Suprapubic skin (tissue), 4 donors: ENCODE measurements around the gene JMJD1C. TPM values are rescaled to one million over a fixed set of nuclear protein-coding genes. Genes with fewer than 3 reads are reported as not detected.

ENCODE experiments used
- DNase-seq, 2 donors: peaks; one replicate each; pipeline ENCODE4 v3.0.0-alpha.2; 2019; ENCODE audit warnings: low spot score in 2 of 2
- H3K27ac ChIP-seq: fragments of 200-600 bp; sonication (generic); one replicate; pipeline ENCODE4 v1.5.1; 2019
- H3K27me3 ChIP-seq: fragments of 200-600 bp; sonication (generic); one replicate; pipeline ENCODE4 v1.5.1; 2019
- H3K36me3 ChIP-seq: fragments of 200-600 bp; sonication (generic); one replicate; pipeline ENCODE4 v1.5.1; 2019
- H3K4me1 ChIP-seq: fragments of 200-600 bp; sonication (generic); one replicate; pipeline ENCODE4 v1.5.1; 2019
- H3K4me3 ChIP-seq: fragments of 200-600 bp; sonication (generic); one replicate; pipeline ENCODE4 v1.5.1; 2019; ENCODE audit warnings: mild to moderate bottlenecking
- H3K9me3 ChIP-seq: fragments of 200-600 bp; sonication (generic); one replicate; pipeline ENCODE4 v1.5.1; 2019
- CTCF ChIP-seq, 2 donors: fragments of 200-600 bp in 1 of 2; fragments of 450-650 bp in 1 of 2; sonication (generic) in 1 of 2; IDR thresholded peaks; one replicate each; pipeline ENCODE4 v1.5.1; 2016 to 2019; ENCODE audit warnings: antibody characterized with exemption in 2 of 2, mild to moderate bottlenecking in 1 of 2, moderate library complexity in 1 of 2
- EP300 ChIP-seq: sonication (generic); formaldehyde crosslinking; IDR thresholded peaks from one replicate; pipeline ENCODE4 v1.6.1; 2017; ENCODE audit warnings: antibody characterized with exemption
- POLR2A ChIP-seq, 2 donors: fragments of 450-650 bp; IDR thresholded peaks; one replicate each; pipeline ENCODE4 v1.6.1; 2017; ENCODE audit warnings: antibody characterized with exemption in 2 of 2, mild to moderate bottlenecking in 2 of 2, moderate library complexity in 2 of 2
- POLR2AphosphoS5 ChIP-seq, 3 donors: sonication (generic); formaldehyde crosslinking; IDR thresholded peaks; one replicate each; pipeline ENCODE4 v1.6.1; 2017; ENCODE audit warnings: antibody characterized with exemption in 3 of 3
- WGBS: methylation state at CpG from one replicate; pipeline ENCODE4 v1.1.5; 2018; 5-methylcytosine and 5-hydroxymethylcytosine counted together
- total RNA-seq, 4 donors: library from RNA; depleted of rRNA; stranded (reverse); fragments of >200 nt; gene quantifications; one replicate each; pipeline ENCODE4 v1.1.0, GENCODE V29; 2016

Gene JMJD1C
- total RNA-seq, 4 donors from 2014 or later = 78.6 to 127 (median 97.5) TPM

- Histone ChIP-seq H3K27ac (no peak overlapping the region), H3K27me3 (no peaks in the 10 kb centered on the region), H3K9me3 (no peaks in the 10 kb centered on the region), H3K4me3 (no peak overlapping the region), H3K36me3 (no peaks in the 10 kb centered on the region), H3K4me1 (peaks cover 18% of the 10 kb centered on the region)
- TF ChIP-seq EP300 (no peak), POLR2A (IDR thresholded peaks at IDR 0.05) (no peak), POLR2AphosphoS5 (IDR thresholded peaks at IDR 0.05) (no peak), CTCF (IDR thresholded peaks at IDR 0.05) (no peak)
- no peak for DNase-seq
- 78% methylated on average over 3 of the region's 3 CpGs for WGBS
Observed at GRCh38 chr10:63441404-63441803, 24.4 kb downstream of the JMJD1C start.

GRCh38 chr10:63439607-63440006, 26.2 kb downstream of the JMJD1C start:
- WGBS = 90% methylated on average over 3 of the region's 3 CpGs

GRCh38 chr10:63438506-63439498, 27.0 kb downstream of the JMJD1C start:
- Histone ChIP-seq H3K27ac (no peak overlapping the region), H3K27me3 (no peaks in the 10 kb centered on the region), H3K36me3 (no peaks in the 10 kb centered on the region), H3K4me1 (peaks cover 36% of the 10 kb centered on the region), H3K9me3 (no peaks in the 10 kb centered on the region), H3K4me3 (no peak overlapping the region)
- no peak for TF ChIP-seq POLR2A (IDR thresholded peaks at IDR 0.05)
- no peak for TF ChIP-seq POLR2AphosphoS5 (IDR thresholded peaks at IDR 0.05)
- TF ChIP-seq CTCF (IDR thresholded peaks at IDR 0.05) = no peak
- TF ChIP-seq EP300 = no peak
- no peak for DNase-seq
- WGBS = 76% methylated on average over 8 of the region's 8 CpGs

More at GRCh38 chr10:63439607-63440006, 26.2 kb downstream of the JMJD1C start:
- no peaks in the 10 kb centered on the region for H3K9me3 ChIP-seq
- H3K27me3 ChIP-seq = no peaks in the 10 kb centered on the region
- peaks cover 28% of the 10 kb centered on the region for H3K4me1 ChIP-seq
- H3K4me3 ChIP-seq = no peak overlapping the region
- H3K36me3 ChIP-seq = no peaks in the 10 kb centered on the region
- DNase-seq = no peak
- H3K27ac ChIP-seq = no peak overlapping the region
- TF ChIP-seq POLR2AphosphoS5 (IDR thresholded peaks at IDR 0.05) (no peak), POLR2A (IDR thresholded peaks at IDR 0.05) (no peak), EP300 (no peak), CTCF (IDR thresholded peaks at IDR 0.05) (no peak)

- TF ChIP-seq EP300 = no peak
- TF ChIP-seq CTCF (IDR thresholded peaks at IDR 0.05) = no peak
- no peak for TF ChIP-seq POLR2AphosphoS5 (IDR thresholded peaks at IDR 0.05)
- TF ChIP-seq POLR2A (IDR thresholded peaks at IDR 0.05) = no peak
- WGBS = 84% methylated on average over 2 of the region's 2 CpGs
- Histone ChIP-seq H3K4me1 (peaks cover 36% of the 10 kb centered on the region), H3K36me3 (no peaks in the 10 kb centered on the region), H3K4me3 (no peak overlapping the region), H3K27me3 (no peaks in the 10 kb centered on the region), H3K9me3 (no peaks in the 10 kb centered on the region), H3K27ac (no peak overlapping the region)
- no peak for DNase-seq
Observed at GRCh38 chr10:63437116-63437949, 28.4 kb downstream of the JMJD1C start.
